GM19035 (cell line): ENCODE measurements around the gene ZNF33B.
"Not testable (repeated sequence)": the region's sequence is repeated elsewhere in the genome, so short reads cannot be mapped to it uniquely, and the experiment has no call there.

Source experiments
- ATAC-seq: cut with Tn5 transposase; IDR thresholded peaks from one replicate; pipeline ENCODE4 v1.9.1; 2021; ENCODE audit not compliant: unreplicated experiment

ZNF33B gene

DNA sequence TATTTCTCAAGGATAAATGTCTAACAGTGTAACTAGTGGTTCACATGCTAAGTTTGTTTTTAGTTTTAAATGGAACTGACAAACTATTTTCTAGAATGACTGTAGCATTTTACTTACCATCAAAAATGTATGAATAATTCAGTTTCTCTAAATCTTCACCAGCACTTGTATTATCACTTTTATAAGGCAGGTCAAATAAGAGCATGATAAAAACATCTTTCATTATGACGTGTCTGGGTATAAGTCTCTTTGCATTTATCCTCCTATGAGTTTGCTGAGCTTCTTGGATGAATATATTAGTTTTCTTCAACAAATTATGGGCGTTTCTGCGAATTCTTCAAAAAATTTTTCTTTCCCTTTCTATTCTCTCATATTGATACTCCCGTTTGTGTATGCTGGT lies 19.9 kb downstream of the ZNF33B start:
- ATAC-seq: no peak

DNA sequence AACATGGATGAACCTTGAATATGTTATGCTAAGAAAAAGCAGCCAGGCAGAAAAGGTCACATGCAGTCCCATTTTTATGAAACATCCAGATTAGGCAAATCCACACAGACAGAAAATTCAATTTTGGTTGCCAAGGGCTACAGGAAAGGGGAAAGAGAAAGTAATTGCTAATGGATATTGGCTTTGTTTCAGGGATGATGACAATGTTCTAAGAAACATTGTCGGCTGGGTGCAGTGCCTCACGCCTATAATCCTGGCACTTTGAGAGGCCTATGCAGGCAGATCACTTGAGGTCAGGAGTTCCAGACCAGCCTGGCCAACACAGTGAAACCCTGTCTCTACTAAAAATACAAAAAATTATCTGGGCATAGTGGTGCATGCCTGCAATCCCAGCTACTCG lies 23.0 kb downstream of the ZNF33B start:
- ATAC-seq: no peak

DNA sequence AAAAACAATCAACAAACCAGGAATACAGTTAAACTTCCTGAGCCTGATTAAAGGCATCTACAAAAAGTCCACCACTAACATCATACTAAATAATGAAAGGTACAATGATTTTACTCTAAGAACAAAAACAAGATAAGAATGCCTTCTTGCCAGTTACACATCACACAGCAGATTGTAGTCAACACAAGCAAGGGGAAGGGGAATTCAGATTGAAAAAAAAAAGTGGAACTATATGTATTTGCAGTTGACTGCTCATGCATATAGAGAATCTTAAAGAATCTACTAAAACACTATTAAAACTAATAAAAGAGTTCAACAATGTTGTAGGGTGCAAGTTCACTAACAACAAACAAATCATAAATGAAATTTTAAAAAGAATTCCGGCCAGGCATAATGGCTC lies 28.5 kb downstream of the ZNF33B start:
- no peak for ATAC-seq

DNA sequence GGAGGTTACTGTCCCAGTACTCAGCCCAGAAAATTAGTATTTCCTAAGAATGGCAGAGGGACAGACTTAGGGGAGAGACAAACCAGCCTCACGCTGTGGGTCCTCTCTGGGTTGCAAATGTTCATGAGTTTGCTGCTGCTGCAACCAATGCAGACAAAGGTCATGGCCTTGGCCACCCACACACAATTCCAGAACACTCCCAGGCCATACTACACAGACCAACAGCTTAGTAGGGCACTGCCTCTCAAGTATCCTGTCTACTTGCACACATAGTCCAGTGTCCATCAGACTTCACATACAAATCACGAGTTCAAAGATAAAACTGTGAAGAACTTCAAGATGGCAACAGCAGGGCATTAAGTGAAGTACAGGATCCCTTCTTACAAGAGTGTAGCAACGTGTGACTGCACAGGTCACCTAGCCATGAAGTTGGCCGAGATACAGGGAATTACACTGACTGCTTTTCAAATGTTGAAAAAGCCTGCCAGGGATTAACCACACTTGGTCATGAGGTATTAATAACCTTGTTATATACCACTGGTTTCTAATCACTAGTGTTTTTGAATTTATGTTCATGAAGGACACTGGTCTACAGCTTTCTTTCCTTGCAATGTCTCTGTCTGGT lies 40.0 kb downstream of the ZNF33B start:
- ATAC-seq: no peak

DNA sequence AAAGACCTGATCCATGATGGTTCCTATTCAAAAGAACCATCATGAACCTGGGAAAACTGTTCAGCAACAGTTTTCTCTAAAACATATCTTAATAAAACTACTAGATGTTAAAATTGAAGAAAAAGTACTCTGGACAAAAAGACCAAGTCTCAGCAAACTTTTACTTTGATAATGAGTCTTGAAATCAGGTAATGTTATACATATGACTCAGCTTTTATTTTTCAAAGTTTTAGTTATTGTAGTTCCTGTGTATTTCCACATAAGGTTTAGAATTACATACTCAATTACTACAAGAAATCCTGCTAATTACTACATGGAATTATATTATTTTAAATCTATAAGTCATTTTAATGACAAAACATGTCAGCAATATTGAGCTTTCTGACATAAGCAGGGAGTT lies 42.2 kb downstream of the ZNF33B start:
- no peak for ATAC-seq

DNA sequence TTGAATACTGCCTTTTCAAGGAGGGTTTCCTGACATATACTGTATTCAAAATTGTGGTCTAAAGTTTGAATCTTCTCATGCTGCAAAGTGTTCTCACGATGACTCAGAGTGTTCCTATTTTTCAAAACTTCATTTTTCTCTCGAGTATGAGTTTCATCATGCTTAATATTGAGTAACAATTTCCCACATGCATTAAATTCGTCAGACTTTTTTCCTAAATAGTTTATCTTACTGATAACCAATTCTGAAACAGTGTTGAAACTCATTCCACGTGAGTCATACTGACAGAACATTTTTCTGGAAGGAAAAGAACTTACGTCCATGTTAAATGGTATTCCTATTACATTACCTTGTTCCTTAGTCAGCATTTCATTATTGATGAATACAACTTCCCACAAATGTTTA lies 44.1 kb downstream of the ZNF33B start:
- ATAC-seq: no peak

DNA sequence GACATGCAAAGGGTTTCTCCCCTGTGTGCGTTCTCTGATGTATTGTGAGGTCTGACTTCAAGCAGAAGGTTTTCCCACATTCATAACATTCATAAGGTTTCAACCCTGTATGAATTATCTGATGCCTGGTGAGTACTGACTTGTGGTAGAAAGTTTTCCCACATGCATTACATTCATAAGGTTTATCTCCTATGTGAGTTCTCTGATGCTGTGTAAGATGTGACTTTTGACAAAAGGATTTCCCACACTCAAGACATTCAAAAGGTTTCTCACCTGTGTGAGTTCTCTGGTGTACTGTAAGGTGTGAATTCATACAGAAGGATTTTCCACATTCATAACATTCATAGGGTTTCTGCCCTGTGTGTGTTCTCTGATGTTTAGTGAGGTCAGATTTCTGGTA lies 45.1 kb downstream of the ZNF33B start:
- no peak for ATAC-seq

DNA sequence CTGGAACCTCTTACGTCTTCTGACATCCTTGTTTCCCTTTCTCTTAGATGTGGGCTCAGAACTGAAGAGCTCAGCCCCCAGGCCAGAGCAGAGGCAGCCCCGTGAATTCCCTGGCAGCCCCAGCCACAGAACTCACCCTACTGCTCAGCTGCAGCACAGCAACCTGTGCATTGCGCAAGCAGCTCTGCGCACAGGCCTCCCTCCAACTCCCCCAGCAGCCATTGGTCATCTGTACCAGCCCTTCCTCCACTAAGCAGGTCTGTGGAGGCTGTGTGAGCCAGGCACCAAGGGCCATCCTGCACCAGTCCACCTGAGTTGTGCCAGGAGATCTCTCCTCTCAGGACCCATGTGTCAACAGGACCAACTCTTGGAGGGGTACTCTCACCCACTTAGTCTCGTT lies 54.5 kb downstream of the ZNF33B start:
- no peak for ATAC-seq

DNA sequence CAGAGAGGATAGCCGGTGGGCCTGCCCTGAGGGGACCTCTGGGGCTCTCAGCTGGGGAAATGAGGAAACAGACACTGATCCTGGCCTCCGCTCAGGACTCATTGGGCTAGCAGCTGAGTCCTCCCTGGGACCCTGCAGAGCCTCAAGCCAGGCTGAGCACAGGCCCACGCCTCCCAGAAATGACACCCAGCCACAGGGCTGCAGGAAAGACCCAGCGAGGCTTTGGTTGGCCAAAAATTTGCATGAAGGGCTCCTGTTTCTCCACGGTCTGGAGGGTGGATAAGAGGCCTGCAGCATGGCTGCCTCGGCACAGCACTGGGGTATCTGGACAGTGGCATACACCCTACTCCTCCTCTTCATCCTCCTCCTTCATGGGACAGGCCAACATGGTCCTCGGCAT lies 60.4 kb downstream of the ZNF33B start:
- no peak for ATAC-seq

DNA sequence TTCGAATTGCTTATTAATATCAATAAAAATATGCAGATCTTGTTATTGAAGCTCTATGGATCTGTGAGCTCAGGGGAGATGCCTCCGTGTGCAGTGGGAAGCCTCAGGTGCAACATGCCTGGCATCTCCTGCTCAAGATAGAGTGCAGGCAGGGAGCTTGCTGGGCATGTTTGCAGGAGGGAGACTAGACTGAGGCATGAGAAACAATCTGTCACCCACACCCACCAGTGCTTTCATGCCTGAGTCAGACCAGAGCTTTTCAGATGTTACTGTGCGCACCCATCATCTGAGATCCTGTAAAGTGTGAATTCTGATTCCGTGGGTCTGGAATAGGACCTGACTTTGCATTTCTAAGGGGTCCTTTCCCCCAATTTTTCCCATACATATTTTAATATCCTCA lies 62.0 kb downstream of the ZNF33B start:
- ATAC-seq: no peak

DNA sequence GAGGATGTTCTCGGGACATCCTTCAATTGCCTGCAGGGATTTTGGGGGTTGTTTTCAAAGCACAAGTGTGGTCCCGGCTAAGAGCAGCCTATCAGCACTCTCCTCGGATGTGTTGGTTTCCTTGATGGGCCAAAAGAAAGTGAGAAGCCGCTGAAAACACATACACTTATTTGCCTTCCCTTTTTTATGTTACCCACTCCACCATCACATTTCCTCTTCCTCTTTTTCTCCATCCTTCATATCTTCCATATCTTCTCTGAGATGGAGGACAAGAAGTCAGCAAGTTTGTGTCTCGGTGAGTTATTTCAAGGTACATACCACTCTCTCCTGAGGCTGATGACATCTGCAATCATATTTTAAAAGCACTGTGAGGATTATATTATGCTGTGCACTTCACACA lies 64.0 kb downstream of the ZNF33B start:
- no peak for ATAC-seq

DNA sequence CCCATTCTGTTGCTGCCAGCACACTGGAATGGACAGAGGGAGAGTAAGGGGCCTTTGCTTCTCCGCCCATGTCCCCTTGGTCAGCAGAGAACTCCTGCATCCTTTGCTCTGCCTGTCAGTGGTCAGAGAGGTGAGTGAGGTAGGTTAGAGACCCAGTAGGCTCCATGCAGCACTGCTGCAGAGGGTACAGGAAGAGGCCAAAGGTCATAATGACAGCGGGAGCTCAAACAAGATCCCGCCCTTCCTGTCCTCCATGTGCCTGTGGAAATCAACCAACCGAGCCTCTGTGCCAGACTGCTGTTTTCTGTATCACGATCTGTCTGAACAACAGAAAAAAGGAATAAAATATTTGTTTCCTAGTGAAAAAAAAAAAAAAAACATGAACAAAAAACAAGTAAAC lies 81.4 kb downstream of the ZNF33B start:
- ATAC-seq: no peak

DNA sequence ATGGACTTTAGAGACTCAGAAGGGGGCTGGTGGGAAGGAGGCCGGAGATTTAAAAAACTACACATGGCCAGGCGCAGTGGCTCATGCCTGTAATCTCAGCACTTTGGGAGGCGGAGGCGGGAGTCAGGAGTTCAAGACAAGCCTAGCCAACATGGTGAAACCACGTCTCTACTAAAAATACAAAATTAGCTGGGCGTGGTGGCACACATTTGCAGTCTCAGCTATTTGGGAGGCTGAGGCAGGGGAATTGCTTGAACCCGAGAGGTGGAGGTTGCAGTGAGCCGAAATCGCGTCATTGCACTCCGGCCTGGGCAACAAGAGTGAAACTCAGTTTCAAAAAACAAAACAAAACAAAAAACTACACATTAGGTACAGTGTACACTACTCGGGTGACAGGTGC lies 84.8 kb downstream of the ZNF33B start:
- not testable (repeated sequence) for ATAC-seq

DNA sequence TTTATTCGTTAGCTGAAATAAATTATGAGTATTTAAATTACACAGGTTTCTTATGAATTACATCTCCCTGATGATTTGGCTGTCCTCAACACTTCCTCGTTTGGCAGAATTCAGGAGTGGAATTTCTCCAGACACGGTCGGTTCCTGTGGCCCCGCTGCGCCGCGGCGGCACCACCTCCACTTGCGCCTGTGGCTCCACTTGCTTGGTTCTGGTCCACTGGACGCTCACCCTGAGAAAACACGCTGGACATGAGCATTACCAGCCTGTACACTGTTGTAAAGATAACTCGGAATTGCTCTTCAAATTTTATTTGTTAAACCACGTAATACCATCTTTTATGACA lies 85.3 kb downstream of the ZNF33B start:
- peak; percentile 23 for ATAC-seq

DNA sequence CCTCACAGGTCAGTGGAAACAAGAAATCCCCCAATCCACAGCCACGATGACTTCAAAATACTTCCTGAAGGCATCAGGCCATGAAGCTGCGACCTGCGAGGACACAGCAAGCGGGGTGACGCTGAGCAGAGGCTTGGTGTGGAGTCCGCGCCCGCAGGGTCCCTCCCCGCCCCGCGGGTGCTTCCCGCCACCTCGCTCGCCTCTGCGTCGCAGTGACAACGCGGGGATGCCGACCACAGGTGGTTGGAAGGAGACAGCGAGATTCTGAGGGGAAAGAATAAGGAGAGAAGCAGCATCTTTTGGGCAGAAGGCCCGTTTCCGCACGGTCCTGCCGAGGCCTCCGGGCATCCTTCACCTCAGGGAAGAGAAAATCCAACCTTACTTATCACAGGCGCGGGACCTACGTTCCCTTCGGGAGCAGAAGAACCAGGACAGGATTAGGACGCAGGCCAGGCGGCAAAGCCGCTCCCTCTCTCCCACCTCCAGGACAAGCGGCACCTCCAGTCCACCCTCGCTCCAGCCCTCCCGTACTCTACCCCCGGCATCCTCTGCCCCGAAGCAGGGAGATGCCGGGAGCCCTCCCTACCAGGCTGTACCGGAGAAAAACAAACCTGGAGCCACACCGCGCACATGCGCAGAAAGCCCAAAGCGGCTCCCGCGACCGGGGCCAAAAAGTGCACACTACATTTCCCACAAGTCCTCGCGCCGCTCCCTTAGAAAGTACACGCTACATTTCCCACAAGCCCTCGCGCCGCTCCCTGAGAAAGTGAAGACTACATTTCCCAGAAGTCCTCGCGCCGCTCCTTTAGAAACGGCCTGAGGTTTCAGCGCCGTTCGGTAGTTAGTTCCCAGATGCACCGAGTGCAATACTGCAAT lies 85.9 kb downstream of the ZNF33B start:
- ATAC-seq: peak; percentile 91

DNA sequence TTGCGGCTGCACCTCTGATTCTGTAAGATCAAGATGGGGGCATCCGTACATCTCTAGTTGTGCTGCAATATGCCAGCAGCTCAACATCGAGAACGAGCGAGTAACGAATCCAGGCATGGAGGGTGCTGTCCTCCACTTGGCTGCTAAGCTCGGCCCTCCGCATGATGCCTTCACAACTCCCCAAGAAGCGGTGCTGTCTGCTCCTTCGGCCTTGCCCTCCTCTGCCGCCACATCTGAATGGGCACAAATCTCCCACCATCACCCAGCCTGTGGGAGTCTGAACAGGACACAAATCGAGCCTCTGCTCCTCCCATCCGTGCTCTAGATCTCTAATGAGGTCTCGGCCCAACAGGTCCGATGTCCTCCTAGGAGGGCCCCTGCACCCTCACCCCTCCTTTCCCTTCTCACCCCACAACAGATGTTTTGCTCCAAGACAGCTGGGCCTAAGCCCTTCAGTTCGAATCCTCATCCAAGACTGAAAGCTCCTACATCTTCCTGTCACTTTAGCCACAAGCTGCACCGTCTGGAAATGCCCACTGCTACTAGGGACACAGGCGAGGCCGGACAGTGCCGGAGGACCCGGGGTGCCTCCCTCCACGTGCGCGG lies 86.7 kb downstream of the ZNF33B start:
- ATAC-seq: no peak

DNA sequence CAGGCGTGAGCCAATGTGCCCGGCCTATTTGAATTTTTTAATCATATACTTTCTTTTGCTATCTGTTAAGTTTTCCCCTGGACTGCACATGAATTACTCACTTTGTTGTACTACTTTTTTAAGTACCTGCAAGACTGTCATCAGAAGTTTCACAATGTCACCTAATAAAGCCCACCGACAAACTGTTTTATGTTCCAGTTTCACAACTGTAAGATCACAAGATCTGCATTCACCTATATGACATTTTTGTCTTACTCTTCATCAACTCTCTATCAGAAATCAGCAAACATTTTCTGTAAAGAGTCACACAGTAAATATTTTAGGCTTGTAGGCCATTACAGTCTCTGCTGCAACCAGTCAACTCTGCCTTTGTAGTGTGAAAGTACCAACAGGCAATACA lies 88.5 kb downstream of the ZNF33B start:
- no peak for ATAC-seq

DNA sequence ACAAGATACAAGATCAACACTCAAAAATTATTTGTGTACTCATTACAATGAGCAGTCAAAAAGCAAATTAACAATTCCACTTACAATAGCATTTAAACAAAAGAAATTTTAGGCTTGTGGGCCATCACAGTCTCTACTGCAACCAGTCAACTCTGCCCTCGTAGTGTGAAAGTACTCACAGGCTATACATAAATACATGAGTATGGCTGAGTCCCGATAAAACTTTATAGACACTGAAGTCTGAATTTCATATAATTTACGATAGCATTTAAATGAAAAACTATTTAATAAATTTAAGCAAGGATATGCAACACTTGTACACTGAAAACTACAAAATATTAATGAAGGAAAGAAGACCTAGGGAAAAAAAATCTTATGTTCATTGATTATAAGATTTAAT lies 90.1 kb downstream of the ZNF33B start:
- ATAC-seq: no peak

DNA sequence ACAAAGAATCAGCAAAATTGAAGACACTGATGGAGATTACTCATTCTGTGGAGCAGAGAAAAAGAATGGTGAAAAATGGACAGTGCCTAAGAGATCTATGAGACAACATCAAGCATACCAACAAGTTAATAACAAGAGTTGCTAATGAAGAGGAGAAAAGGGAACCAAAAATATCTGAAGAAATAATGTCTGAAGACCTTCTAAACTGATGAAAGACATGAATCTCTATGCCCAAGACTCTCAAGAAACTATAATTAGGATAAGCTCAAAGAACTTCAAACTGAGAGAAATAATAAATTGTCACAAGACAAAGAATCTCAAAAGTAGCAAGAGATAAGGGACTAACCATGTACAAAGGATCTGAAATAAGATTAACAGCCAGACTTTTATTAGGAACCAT lies 93.4 kb downstream of the ZNF33B start:
- no peak for ATAC-seq

DNA sequence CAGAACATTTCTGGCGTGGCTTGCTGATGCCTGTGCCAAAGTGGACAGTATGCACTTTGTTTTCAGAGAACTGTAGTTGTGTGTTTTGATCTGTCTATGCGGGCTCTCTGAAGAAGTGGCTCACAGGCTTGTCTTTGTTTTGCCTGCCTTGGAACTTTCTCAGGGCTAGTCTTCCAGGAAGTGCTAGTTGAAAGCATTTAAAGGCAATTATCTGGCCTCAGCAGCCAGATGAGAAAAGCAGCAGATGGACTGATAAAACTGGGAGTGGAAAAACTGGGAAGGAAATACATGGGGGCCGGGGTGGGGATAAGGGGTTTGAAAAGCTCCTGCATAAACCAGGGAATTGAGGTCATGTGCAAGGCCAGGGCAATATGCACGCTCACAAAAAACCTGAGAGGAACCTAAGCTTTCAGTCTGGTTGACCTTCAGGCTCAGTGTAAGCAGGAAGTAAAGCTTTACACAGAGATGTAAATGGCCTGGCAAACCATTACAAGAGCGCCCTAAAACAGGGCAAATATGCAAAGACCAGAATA lies 94.5 kb downstream of the ZNF33B start:
- no peak for ATAC-seq
